GM12878 (cell line): ENCODE data around the gene SMTNL1. TPM values are rescaled to one million over a fixed set of nuclear protein-coding genes. Genes with fewer than 3 reads are reported as not detected.

Experiments used
- ATAC-seq: fragments of 200-7000 bp; cut with Tn5 transposase; 3 replicates; pipeline ENCODE4 v1.9.1; 2020; ENCODE audit warnings: mild to moderate bottlenecking, moderate library complexity
- BruUV-seq: library from RNA; stranded (reverse); fragments of 400-500 nt; replicated peaks from 2 replicates; lab custom pipeline; 2021; lab: Mats Ljungman, UMichigan
- CTCF ChIA-PET: fragments of 300-600 bp; sonication (Branson Sonifier 250); formaldehyde crosslinking; extraction: SDS; loops from one replicate; lab custom pipeline; 2021; ENCODE audit warnings: inconsistent platforms; lab: Yijun Ruan, JAX
- POLR2A ChIA-PET: fragments of 350-600 bp; formaldehyde crosslinking; extraction: SDS; loops from one replicate; lab custom pipeline; 2021; ENCODE audit warnings: inconsistent platforms; lab: Charles Lee
- RAD21 ChIA-PET: fragments of 300-600 bp; sonication (Branson Sonifier 250); formaldehyde crosslinking; loops from one replicate; lab custom pipeline; 2023; ENCODE audit warnings: antibody characterized with exemption; ENCODE audit not compliant: unreplicated experiment; lab: Charles Lee
- SMC1A ChIA-PET: fragments of 300-600 bp; sonication (Branson Sonifier 250); formaldehyde crosslinking; loops from one replicate; lab custom pipeline; 2023; ENCODE audit not compliant: unreplicated experiment, uncharacterized antibody; lab: Charles Lee
- DNase-seq: peaks from one replicate; pipeline ENCODE4 v3.0.0-alpha.2; 2011; ENCODE audit warnings: low read depth, low spot score
- FAIRE-seq: peaks from 3 replicates; lab custom pipeline; 2011; peaks lifted over from hg19 to GRCh38; lab: Jason Lieb, UNC
- H2AFZ ChIP-seq: 2 replicates; pipeline ENCODE4 v1.6.0; 2011; ENCODE audit warnings: low read depth, low read length, control low read depth; ENCODE audit not compliant: control insufficient read depth
- H3K27ac ChIP-seq: 2 replicates; pipeline ENCODE4 v1.5.1; 2011; ENCODE audit warnings: control low read depth; ENCODE audit not compliant: control insufficient read depth, insufficient read depth
- H3K27me3 ChIP-seq, 2 experiments: replicated peaks in 1 of 2; 2 replicates each; pipeline versions ENCODE4 v1.6.0 to v1.6.1; 2011; ENCODE audit warnings: low read length in 1 of 2; ENCODE audit not compliant: control insufficient read depth in 2 of 2, insufficient read depth in 2 of 2
- H3K36me3 ChIP-seq, 2 experiments: 2 replicates each; pipeline ENCODE4 v1.5.1; 2011; ENCODE audit warnings: low read length in 1 of 2; ENCODE audit not compliant: control insufficient read depth in 2 of 2, insufficient read depth in 2 of 2
- H3K4me1 ChIP-seq: 2 replicates; pipeline ENCODE4 v1.6.1; 2011; ENCODE audit warnings: mild to moderate bottlenecking, low read length, moderate library complexity, mixed read lengths; ENCODE audit not compliant: control insufficient read depth, insufficient read depth
- H3K4me2 ChIP-seq: 2 replicates; pipeline ENCODE4 v1.6.0; 2011; ENCODE audit warnings: control low read depth; ENCODE audit not compliant: control insufficient read depth, insufficient read depth
- H3K4me3 ChIP-seq: fragments of 200-600 bp; sonication (generic); 2 replicates; pipeline ENCODE4 v1.5.1; 2016
- H3K79me2 ChIP-seq: 2 replicates; pipeline ENCODE4 v1.6.0; 2011; ENCODE audit warnings: low read length; ENCODE audit not compliant: control insufficient read depth, insufficient read depth
- H3K9ac ChIP-seq: 2 replicates; pipeline ENCODE4 v1.8.0; 2011; ENCODE audit warnings: low read length, control low read depth, mixed read lengths; ENCODE audit not compliant: control insufficient read depth, insufficient read depth
- H3K9me3 ChIP-seq: replicated peaks from 3 replicates; pipeline ENCODE4 v1.5.1; 2011; ENCODE audit warnings: mild to moderate bottlenecking, low read length; ENCODE audit not compliant: control insufficient read depth, insufficient read depth
- H4K20me1 ChIP-seq: 2 replicates; pipeline ENCODE4 v1.6.0; 2011; ENCODE audit not compliant: control insufficient read depth, insufficient read depth
- ESRRA ChIP-seq: IDR thresholded peaks from 2 replicates; pipeline ENCODE4 v1.6.1; 2012; ENCODE audit warnings: mild to moderate bottlenecking, low read length, improper control_type of control experiment
- HDAC6 ChIP-seq: fragments of 200-600 bp; sonication (generic); IDR thresholded peaks from one replicate; pipeline ENCODE4 v1.8.0; 2017; ENCODE audit warnings: antibody characterized with exemption; ENCODE audit not compliant: unreplicated experiment
- HDGF ChIP-seq: fragments of 450-650 bp; IDR thresholded peaks from 2 replicates; pipeline ENCODE4 v1.6.1; 2016; ENCODE audit warnings: antibody characterized with exemption
- STAT3 ChIP-seq: IDR thresholded peaks from 2 replicates; pipeline ENCODE4 v1.6.1; 2011; ENCODE audit warnings: low read depth, low read length, improper control_type of control experiment
- TCF7 ChIP-seq: IDR thresholded peaks from 2 replicates; pipeline ENCODE4 v1.6.1; 2014; ENCODE audit warnings: antibody characterized with exemption, borderline replicate concordance
- WGBS: methylation state at CpG from one replicate; pipeline ENCODE4 v1.1.6; 2016; ENCODE audit warnings: low lambda C conversion rate; ENCODE audit not compliant: insufficient replicate concordance, insufficient coverage; ENCODE audit errors: missing lambda C conversion rate; 5-methylcytosine and 5-hydroxymethylcytosine counted together
- in situ Hi-C: fragments of 300-500 bp; cut with MboI; formaldehyde crosslinking; loops from 9 replicates; pipeline ENCODE4 v1.14.3; 2018; ENCODE audit warnings: mixed read lengths
- intact Hi-C: fragments of 100-400 bp; cut with micrococcal nuclease; formaldehyde crosslinking; loops from one replicate; pipeline ENCODE4 v1.14.2; 2022; ENCODE audit not compliant: unreplicated experiment
- polyA plus RNA-seq, 11 experiments: library from polyadenylated mRNA; depleted of rRNA in 4 of 11; unstranded in 6 of 11; stranded (reverse) in 5 of 11; fragments of >200 nt; fragmentation: Nextera tagmentation in 4 of 11; fragmentation: Illumina TruSeq in 1 of 11; extraction: Ambion mirVana in 4 of 11; extraction: Trizol in 1 of 11; gene quantifications; 1 replicate in 1 of 11; 2 replicates in 10 of 11; pipeline versions ENCODE4 v1.2.1 to v1.2.3, GENCODE V29; 2011 to 2016; ENCODE audit warnings: inconsistent platforms in 2 of 11, missing spikeins in 2 of 11, low read depth in 1 of 11
- total RNA-seq, 4 experiments: library from RNA; depleted of rRNA in 3 of 4; stranded (reverse); fragments of >200 nt in 3 of 4; fragmentation: Illumina TruSeq in 1 of 4; extraction: Trizol in 1 of 4; gene quantifications; 2 replicates each; pipeline versions ENCODE4 v1.2.1 to v1.2.3, GENCODE V29; 2013 to 2021
- TF ChIP-seq, protein P1 (sequence below): fragments of 450-650 bp; IDR thresholded peaks from 2 replicates; pipeline ENCODE4 v1.6.1; 2017; ENCODE audit warnings: low read depth, mild to moderate bottlenecking, moderate library complexity
- TF ChIP-seq, protein P2 (sequence below): IDR thresholded peaks from 2 replicates; pipeline ENCODE4 v1.6.1; 2011; ENCODE audit warnings: low read depth, mild to moderate bottlenecking, low read length, moderate library complexity, borderline replicate concordance; ENCODE audit errors: extremely low read depth
- TF ChIP-seq, protein P3 (sequence below): fragments of 450-650 bp; IDR thresholded peaks from 2 replicates; pipeline ENCODE4 v1.6.1; 2017; ENCODE audit warnings: mild to moderate bottlenecking
- TF ChIP-seq, protein P4 (sequence below): fragments of 450-650 bp; IDR thresholded peaks from 2 replicates; pipeline ENCODE4 v1.6.1; 2017; ENCODE audit warnings: borderline replicate concordance

The SMTNL1 gene
- total and polyA plus RNA-seq, 10 of the 15 experiments (the other 5 are each of a cell fraction or from before 2014, with no cell fraction given): 0.06 to 0.17 (median 0.10) TPM; not detected in 7

DNA sequence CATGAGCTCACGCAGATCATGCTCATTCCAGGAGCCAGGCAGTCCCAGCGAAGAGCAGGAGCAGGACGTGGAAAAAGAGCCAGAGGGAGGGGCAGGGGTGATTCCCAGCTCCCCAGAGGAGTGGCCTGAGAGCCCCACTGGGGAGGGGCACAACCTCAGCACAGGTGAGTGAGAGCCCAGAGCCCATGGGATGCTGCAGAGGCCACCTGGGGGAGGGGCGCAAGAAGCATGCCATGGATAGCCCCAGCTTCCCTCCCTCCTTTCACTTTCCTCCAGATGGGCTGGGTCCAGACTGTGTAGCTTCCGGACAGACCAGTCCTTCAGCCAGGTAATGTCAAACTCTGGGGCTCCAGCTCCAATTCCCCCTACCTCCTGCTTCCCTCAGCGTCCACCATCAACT is 6.2 kb downstream of the SMTNL1 start:
- Histone ChIP-seq H3K4me1 (peaks cover 15% of the 10 kb centered on the region), H3K36me3 (peaks cover 0 to 2% of the 10 kb centered on the region in 2 experiments; a peak in 3 of 4 replicates), H3K27me3 (no peaks in the 10 kb centered on the region)
- no peak for DNase-seq
- no peak for TF ChIP-seq STAT3
- TF ChIP-seq HDAC6: no peak
- TF ChIP-seq ESRRA: no peak
- TF ChIP-seq, all 136 proteins: peak for 0
- no peak overlapping the region for H3K4me3 ChIP-seq
- ChIA-PET SMC1A (no interaction called here), CTCF (no interaction called here), RAD21 (no interaction called here), POLR2A (interaction anchor here (0.5 kb wide), 1 partner anchor 165 kb away, joined by 3 read pairs; no protein-coding TSS in a partner anchor)
- H3K9ac ChIP-seq: no peak overlapping the region
- H3K79me2 ChIP-seq: no peaks in the 10 kb centered on the region
- FAIRE-seq: no peak
- ATAC-seq: no peak
- no peaks in the 10 kb centered on the region for H3K9me3 ChIP-seq
- no peak overlapping the region for H2AFZ ChIP-seq
- no peaks in the 10 kb centered on the region for H4K20me1 ChIP-seq
- intact Hi-C loops: no loop called here
- H3K27ac ChIP-seq: no peak overlapping the region
- in situ Hi-C loops: no loop called here
- H3K4me2 ChIP-seq: no peak overlapping the region
- 85% methylated on average over 6 of the region's 6 CpGs for whole genome bisulfite sequencing
- BruUV-seq: no TSS peak

DNA sequence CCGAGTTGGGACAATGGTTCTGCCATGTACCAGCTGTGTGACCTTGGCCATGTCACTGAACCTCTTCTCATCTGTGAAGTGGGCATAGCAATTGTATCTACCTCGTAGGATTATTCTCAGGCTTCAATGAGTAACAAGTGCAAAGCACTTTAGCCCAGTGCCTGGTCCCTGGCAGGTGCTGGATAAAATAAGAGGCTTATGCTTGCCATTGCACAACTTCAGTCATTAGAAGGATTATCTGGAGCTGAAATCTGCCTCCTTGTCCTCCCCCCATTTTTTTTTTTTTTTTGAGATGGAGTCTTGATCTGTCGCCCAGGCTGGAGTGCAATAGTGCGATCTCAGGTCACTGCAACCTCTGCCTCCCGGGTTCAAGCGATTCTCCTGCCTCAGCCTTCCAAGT is 7.2 kb downstream of the SMTNL1 start:
- Histone ChIP-seq H3K9ac (no peak overlapping the region), H3K36me3 (peaks cover 0 to 2% of the 10 kb centered on the region in 2 experiments; a peak in 3 of 4 replicates), H3K4me2 (no peak overlapping the region), H2AFZ (no peak overlapping the region), H3K27ac (no peak overlapping the region), H3K9me3 (no peaks in the 10 kb centered on the region), H3K27me3 (no peaks in the 10 kb centered on the region), H4K20me1 (no peaks in the 10 kb centered on the region), H3K4me1 (peaks cover 15% of the 10 kb centered on the region), H3K79me2 (no peaks in the 10 kb centered on the region), H3K4me3 (no peak overlapping the region)
- CTCF ChIA-PET: interaction anchor here (0.6 to 1.3 kb wide), 3 partner anchors 13 to 100 kb away, joined by 3 read pairs; partner anchors contain the start of gene UBE2L6
- ATAC-seq (no peak), FAIRE-seq (no peak), DNase-seq (no peak)
- SMC1A ChIA-PET: interaction anchor here (1.2 kb wide), 1 partner anchor 28 kb away, joined by 4 read pairs; no protein-coding TSS in a partner anchor
- intact Hi-C loops (no loop called here), in situ Hi-C loops (no loop called here)
- WGBS: 74% methylated on average over 5 of the region's 6 CpGs
- RAD21 ChIA-PET: no interaction called here
- no TSS peak for BruUV-seq
- POLR2A ChIA-PET: interaction anchor here (1.0 kb wide), 1 partner anchor 110 kb away, joined by 3 read pairs; no protein-coding TSS in a partner anchor
- TF ChIP-seq TCF7 (no peak), HDGF (no peak)
- TF ChIP-seq, protein P1, sequence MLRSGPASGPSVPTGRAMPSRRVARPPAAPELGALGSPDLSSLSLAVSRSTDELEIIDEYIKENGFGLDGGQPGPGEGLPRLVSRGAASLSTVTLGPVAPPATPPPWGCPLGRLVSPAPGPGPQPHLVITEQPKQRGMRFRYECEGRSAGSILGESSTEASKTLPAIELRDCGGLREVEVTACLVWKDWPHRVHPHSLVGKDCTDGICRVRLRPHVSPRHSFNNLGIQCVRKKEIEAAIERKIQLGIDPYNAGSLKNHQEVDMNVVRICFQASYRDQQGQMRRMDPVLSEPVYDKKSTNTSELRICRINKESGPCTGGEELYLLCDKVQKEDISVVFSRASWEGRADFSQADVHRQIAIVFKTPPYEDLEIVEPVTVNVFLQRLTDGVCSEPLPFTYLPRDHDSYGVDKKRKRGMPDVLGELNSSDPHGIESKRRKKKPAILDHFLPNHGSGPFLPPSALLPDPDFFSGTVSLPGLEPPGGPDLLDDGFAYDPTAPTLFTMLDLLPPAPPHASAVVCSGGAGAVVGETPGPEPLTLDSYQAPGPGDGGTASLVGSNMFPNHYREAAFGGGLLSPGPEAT: no peak
- TF ChIP-seq, protein P2, sequence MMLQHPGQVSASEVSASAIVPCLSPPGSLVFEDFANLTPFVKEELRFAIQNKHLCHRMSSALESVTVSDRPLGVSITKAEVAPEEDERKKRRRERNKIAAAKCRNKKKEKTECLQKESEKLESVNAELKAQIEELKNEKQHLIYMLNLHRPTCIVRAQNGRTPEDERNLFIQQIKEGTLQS: no peak
- TF ChIP-seq, protein P3, sequence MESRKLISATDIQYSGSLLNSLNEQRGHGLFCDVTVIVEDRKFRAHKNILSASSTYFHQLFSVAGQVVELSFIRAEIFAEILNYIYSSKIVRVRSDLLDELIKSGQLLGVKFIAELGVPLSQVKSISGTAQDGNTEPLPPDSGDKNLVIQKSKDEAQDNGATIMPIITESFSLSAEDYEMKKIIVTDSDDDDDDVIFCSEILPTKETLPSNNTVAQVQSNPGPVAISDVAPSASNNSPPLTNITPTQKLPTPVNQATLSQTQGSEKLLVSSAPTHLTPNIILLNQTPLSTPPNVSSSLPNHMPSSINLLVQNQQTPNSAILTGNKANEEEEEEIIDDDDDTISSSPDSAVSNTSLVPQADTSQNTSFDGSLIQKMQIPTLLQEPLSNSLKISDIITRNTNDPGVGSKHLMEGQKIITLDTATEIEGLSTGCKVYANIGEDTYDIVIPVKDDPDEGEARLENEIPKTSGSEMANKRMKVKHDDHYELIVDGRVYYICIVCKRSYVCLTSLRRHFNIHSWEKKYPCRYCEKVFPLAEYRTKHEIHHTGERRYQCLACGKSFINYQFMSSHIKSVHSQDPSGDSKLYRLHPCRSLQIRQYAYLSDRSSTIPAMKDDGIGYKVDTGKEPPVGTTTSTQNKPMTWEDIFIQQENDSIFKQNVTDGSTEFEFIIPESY: no peak
- TF ChIP-seq, protein P4, sequence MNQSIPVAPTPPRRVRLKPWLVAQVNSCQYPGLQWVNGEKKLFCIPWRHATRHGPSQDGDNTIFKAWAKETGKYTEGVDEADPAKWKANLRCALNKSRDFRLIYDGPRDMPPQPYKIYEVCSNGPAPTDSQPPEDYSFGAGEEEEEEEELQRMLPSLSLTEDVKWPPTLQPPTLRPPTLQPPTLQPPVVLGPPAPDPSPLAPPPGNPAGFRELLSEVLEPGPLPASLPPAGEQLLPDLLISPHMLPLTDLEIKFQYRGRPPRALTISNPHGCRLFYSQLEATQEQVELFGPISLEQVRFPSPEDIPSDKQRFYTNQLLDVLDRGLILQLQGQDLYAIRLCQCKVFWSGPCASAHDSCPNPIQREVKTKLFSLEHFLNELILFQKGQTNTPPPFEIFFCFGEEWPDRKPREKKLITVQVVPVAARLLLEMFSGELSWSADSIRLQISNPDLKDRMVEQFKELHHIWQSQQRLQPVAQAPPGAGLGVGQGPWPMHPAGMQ: no peak
